CD4-positive, alpha-beta T cell treated with Interleukin-1 beta for 1 hour (primary cell): ENCODE measurements around the gene TMEM81.
A peak's percentile ranks its signal among the peaks of the same experiment; 100 is the strongest.

Experiments
- DNase-seq, 2 donors: peaks; one replicate each; pipeline ENCODE4 v3.0.0-alpha.2; 2020 to 2022

TMEM81 gene, protein sequence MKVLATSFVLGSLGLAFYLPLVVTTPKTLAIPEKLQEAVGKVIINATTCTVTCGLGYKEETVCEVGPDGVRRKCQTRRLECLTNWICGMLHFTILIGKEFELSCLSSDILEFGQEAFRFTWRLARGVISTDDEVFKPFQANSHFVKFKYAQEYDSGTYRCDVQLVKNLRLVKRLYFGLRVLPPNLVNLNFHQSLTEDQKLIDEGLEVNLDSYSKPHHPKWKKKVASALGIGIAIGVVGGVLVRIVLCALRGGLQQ

GRCh38 chr1:205084360-205084759 lies at the start of gene TMEM81:
TSS of gene TMEM81 (minus strand) at chr1:205084460. CDS start at chr1:205084320, 140 bp downstream.
- no peak for DNase-seq

DNA sequence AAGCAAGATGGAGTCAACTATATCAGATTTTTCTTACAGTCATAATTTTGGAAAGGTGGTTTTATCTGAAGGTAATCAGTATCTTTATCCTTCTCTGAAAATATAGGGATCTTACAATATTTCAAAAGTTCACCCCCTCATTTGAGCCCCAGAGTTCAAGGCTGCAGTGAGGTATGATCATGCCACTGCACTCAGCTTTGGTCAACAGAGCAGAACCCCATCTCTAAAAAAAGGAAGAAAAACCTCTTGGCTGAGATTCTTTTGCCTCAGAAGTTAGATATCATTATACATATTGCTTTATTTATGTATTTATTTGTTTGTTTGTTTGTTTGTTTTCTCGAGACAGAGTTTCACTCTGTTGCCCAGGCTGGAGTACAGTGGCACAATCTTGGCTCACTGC lies 49.0 kb upstream of the TMEM81 start:
- DNase-seq = no peak

- no peak for DNase-seq
These were observed 45.3 kb upstream of the TMEM81 start for GRCh38 chr1:205129447-205130029.

- no peak for DNase-seq
These were observed 43.8 kb upstream of the TMEM81 start for GRCh38 chr1:205128050-205128449.

- peak in 1 of 2 donors; percentile 5 for DNase-seq
These were observed 43.4 kb upstream of the TMEM81 start for GRCh38 chr1:205127646-205128045.

DNA sequence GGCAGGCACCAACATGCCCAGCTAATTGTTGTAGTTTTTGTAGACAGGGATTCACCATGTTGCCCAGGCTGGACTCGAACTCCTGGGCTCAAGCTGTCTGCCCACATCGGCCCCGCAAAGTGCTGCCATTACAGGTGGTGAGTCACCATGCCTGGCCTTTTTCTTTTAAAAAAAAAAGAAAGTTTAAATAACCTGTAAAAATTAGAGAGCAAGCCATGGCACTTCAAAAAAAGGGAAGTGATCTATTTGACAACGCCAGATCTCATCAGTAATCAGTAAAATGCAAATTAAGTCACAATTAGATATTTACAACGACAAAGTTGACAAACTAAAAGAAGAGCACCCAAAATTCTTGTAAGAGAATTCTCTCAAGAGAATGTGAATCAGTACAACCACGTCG lies 40.5 kb upstream of the TMEM81 start:
- peak in 1 of 2 donors; percentile 6 for DNase-seq

DNA sequence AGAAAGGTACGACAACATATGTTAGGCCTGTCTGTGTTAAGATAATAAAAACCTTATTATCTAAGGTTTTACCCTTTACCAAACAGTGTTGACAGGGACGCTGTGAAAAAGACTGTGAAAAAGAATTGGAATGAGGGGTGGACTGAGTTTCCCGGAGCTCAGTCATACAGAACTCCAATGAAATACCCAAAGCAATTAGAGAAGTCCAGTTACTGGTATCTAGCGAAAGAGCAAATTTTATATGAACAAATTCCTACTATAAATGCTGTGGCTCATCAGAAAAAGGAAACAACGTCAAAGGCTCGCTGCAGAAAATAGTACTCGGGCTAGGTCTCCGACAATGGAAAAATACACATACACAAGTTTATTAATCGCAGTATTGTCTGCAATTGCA lies 38.2 kb upstream of the TMEM81 start:
- no peak for DNase-seq

DNA sequence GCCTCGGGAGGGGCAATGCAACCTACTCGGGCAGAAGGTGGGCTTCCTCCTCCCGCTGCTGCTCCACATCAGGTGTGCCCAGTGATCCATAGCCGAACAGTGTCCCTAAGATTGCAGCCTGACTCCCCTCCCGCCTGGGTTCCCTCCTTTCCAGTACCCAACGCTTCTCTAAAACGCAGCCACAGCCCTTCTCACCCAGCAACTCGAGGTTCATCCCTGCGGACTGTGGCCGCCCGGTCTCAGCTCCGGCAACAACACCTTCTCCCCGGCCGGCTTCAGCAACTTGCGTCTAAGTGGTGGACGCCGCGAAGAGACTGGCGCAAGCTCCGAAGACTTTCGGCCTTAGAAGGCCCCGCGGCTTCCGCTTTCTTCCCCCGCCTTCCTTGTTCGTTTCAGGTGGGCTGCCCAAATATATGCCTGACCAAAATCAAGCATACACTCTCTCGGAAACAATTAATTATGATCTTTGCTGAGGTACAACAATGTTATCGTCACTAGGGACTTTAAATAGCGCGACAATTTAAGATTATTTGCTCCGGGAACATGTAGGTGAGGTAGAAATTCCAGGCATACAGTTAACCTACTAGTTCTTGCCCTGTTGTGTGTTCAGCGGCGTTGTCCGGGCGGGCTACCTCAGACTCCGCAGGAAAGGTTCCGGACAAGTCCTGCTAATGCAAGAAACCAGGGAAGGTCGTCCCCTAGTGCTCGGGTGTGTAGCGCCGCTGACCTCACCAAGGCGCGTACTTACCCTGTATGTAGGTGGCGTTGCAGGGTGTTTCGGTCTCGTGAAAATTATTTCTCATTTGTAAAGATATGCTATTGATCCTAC lies 37.6 kb upstream of the TMEM81 start, which contains the start of gene RBBP5:
RBBP5 (minus strand) TSS at position 319 of the 829 bp plus-strand sequence; CDS start at position 214, 105 bp downstream.
- peak; percentile 96 for DNase-seq

GRCh38 chr1:205118752-205119151 lies 34.5 kb upstream of the TMEM81 start:
- DNase-seq = no peak

GRCh38 chr1:205111354-205111753 lies 27.1 kb upstream of the TMEM81 start:
- DNase-seq = no peak

- no peak for DNase-seq
These were observed 25.5 kb upstream of the TMEM81 start for GRCh38 chr1:205109711-205110110.

GRCh38 chr1:205109269-205109668 lies 25.0 kb upstream of the TMEM81 start:
- no peak for DNase-seq

DNA sequence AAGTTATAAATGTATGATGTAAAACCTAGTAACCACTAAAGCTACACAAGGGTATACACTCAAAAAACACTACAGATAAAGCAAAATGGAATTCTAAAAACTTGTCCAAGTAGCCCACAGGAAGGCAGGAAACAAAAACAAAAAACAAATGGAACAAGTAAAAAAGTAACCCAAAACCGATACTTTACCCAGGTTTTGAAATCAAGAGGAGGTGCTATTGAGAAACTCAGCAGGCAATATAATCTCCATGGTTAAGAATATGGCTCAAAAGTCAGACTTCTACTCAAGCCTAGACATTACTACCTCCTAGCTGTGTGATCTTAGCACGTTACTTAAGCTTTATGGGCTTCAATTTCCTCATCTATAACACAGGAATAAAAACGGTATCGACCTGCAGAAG lies 24.2 kb upstream of the TMEM81 start:
- DNase-seq = no peak

DNA sequence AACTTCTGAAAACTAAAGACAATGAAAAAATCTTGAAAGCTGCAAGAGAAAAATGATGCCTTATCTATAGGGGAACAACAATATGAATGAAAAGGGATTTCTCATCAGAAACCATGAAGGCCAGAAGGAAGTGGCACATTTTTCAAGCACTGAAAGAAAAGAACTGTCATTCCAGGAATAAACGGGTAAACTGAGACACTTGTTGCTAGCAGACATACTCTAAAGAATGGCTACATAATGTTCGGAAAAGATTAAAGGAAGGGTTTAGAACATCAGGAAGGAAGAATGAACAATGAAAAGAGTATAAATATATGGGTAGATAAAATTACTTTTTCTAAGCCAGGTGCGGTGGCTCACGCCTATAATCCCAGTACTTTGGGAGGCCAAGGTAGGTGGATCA lies 23.1 kb upstream of the TMEM81 start:
- no peak for DNase-seq

DNA sequence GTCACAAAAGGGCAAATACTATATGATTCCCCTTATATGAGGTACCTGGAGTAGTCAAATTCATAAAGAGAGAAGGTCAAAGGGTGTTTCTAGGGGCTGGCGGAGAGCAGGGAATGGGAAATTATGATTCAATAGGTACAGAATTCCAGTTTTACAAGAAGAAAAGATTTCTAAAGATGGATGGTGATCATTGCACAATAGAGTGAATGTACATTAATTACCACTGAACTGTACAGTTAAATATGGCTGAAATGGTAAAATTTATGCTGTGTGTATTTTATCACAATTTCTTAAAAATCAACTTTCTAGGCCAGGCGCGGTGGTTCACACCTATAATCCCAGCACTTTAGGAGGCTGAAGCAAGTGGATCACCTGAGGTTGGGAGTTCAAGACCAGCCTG lies 18.1 kb upstream of the TMEM81 start:
- no peak for DNase-seq

- DNase-seq = no peak
These were observed 14.0 kb upstream of the TMEM81 start for GRCh38 chr1:205098242-205098641.

DNA sequence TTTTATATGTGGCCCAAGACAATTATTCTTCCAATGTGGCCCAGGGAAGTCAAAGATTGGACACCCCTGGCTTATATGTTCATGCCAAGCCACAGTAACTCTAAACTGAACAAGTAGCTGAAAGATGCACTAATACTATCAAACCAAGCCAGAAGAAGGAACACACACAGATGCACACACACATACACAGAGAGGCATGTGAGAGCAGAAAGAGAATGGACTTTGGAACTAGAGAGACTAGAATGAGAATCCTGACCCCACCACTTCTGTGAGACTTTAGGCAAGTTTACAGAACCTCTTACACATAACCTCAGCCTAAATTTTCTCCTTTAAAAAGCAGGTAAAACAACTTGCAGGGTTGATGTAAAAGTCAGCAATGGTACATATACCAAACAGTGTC lies 11.2 kb upstream of the TMEM81 start:
- DNase-seq = no peak

GRCh38 chr1:205091043-205091740 lies 6.9 kb upstream of the TMEM81 start:
- no peak for DNase-seq

GRCh38 chr1:205088341-205088740 lies 4.1 kb upstream of the TMEM81 start:
- no peak for DNase-seq

DNA sequence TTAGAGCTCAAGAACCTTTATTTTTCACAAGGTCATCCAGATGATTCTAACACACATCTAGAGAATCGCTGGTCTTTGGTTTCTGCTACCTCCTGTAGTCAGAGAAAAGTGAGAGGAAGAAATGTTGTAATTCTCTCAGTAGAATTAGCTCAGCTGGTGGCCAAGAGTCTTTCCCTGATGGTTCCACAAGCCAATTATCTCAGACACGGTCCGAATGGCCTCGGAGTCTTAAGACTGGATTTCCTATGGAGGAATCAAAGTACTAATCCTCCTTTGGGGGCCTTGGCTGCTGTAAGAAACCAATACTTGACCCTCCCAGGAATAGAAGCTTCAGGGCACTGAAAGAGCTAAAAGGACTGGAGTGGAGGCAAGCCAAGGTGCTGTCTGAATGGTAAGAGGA lies 1.8 kb downstream of the TMEM81 start:
- no peak for DNase-seq

DNA sequence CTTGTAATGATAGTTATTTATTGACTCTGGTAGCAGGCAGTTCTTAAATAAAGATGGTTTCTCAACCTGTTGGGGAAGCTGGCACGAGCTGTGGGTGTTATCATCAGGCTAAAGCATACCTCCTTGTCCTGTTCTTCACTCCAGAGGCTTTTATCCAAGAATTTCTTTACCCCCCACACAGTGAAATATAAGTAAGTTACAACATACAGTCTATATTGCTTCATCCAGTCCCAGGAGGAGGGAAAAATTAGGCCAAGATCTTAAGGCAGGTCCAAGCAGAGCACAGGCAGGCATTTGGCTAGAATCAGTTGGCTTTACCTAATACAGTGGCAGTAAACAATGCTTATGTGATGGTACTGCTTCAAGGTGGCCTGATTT lies 6.3 kb downstream of the TMEM81 start:
- DNase-seq = no peak

DNA sequence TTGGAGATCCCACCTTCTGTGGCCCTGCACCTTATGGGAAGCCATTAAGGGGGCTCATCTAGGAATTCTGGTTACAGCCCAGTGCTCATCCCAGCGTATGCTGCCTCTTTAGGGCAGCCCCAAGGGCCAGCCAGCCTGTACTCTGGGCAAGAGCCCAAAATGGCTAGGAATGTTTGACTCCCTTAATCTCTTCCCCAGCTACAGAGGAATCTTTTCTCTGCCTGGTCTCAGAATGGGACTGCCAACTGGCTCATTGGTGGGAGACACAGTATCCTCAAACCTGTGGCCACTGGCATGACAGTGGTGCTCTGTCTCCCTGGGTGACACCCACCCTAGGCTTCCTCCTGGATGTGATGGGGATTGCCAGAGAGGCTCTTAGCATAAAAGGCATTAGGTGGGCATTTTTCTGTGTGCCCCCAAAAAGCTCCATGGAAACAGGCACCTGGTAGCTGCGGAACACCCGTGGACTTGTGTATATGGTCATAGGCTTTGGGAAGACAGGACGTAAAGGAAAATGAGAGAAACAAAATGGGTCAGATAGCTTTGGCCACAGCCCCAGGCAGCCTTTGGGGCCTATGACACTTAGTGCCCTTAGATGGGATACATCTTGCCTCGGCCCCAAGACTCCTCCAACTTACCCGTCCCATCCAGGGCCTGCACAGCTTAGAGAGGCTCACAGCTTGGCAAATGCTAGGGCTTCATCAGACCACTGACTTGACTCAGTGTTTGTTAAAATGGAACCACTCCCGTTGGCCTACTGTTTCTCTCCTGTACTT lies 6.9 kb downstream of the TMEM81 start:
- no peak for DNase-seq
